H1 (cell line): ENCODE measurements around the gene RERE. TPM values are rescaled to one million over a fixed set of nuclear protein-coding genes. Genes with fewer than 3 reads are reported as not detected.

ENCODE experiments used
- CTCF ChIA-PET: fragments of 300-600 bp; sonication (Branson Sonifier 250); formaldehyde crosslinking; loops from one replicate; lab custom pipeline; 2021; ENCODE audit not compliant: partially characterized antibody; lab: Charles Lee
- POLR2A ChIA-PET: fragments of 300-600 bp; sonication (Branson Sonifier 250); formaldehyde crosslinking; loops from one replicate; lab custom pipeline; 2021; ENCODE audit warnings: inconsistent platforms; ENCODE audit not compliant: partially characterized antibody; lab: Charles Lee
- DNase-seq, 2 experiments: peaks; one replicate each; pipeline versions ENCODE4 v3.0.0 to v3.0.0-alpha.2; 2010 to 2022; ENCODE audit warnings: low spot score in 2 of 2, low read depth in 1 of 2, mixed read lengths in 1 of 2
- FAIRE-seq: peaks from 2 replicates; lab custom pipeline; 2011; peaks lifted over from hg19 to GRCh38; lab: Jason Lieb, UNC
- H2AFZ ChIP-seq: 2 replicates; pipeline ENCODE4 v1.8.1; 2012; ENCODE audit warnings: low read length, inconsistent platforms
- H2AK5ac ChIP-seq: 2 replicates; pipeline ENCODE4 v1.6.1; 2013; ENCODE audit warnings: low read depth, low read length
- H2BK120ac ChIP-seq: replicated peaks from 2 replicates; pipeline ENCODE3; 2013; ENCODE audit warnings: low read depth, low read length, inconsistent platforms
- H2BK12ac ChIP-seq: 2 replicates; pipeline ENCODE4 v1.6.1; 2013; ENCODE audit warnings: low read depth, low read length
- H2BK15ac ChIP-seq: 2 replicates; pipeline ENCODE4 v1.6.1; 2013; ENCODE audit warnings: low read length
- H2BK20ac ChIP-seq: 2 replicates; pipeline ENCODE4 v1.6.1; 2013; ENCODE audit warnings: low read length
- H2BK5ac ChIP-seq: 2 replicates; pipeline ENCODE4 v1.6.1; 2013; ENCODE audit warnings: low read depth, low read length
- H3K14ac ChIP-seq: 2 replicates; pipeline ENCODE4 v1.6.1; 2013; ENCODE audit warnings: inconsistent platforms; ENCODE audit not compliant: insufficient read length
- H3K18ac ChIP-seq: 2 replicates; pipeline ENCODE4 v1.6.1; 2013; ENCODE audit warnings: low read length; ENCODE audit errors: extremely low read depth
- H3K23ac ChIP-seq: 2 replicates; pipeline ENCODE4 v1.6.1; 2013; ENCODE audit warnings: inconsistent platforms; ENCODE audit not compliant: insufficient read length
- H3K23me2 ChIP-seq: 2 replicates; pipeline ENCODE4 v1.6.1; 2013; ENCODE audit warnings: low read depth, low read length
- H3K27ac ChIP-seq: 2 replicates; pipeline ENCODE4 v1.6.1; 2011; ENCODE audit warnings: low read depth, low read length, inconsistent platforms
- H3K27me3 ChIP-seq, 4 experiments: replicated peaks in 1 of 4; 1 replicate in 1 of 4; 2 replicates in 3 of 4; pipeline versions ENCODE4 v1.6.1 to v1.8.1; 2011 to 2013; ENCODE audit warnings: low read length in 3 of 4, mild to moderate bottlenecking in 3 of 4, inconsistent platforms in 2 of 4, mixed read lengths in 2 of 4, moderate library complexity in 1 of 4; ENCODE audit not compliant: control insufficient read depth in 3 of 4, insufficient read depth in 3 of 4; ENCODE audit errors: extremely low read depth in 1 of 4
- H3K36me3 ChIP-seq, 4 experiments: 2 replicates each; pipeline versions ENCODE4 v1.6.1 to v1.8.1; 2011 to 2013; ENCODE audit warnings: mild to moderate bottlenecking in 4 of 4, low read length in 3 of 4, moderate library complexity in 2 of 4, control low read depth in 1 of 4, inconsistent platforms in 1 of 4; ENCODE audit not compliant: insufficient read depth in 4 of 4, control insufficient read depth in 2 of 4
- H3K4ac ChIP-seq: replicated peaks from 2 replicates; pipeline ENCODE3; 2013; ENCODE audit warnings: low read length, low read depth, mixed read lengths, inconsistent platforms; ENCODE audit not compliant: insufficient read length
- H3K4me1 ChIP-seq, 4 experiments: replicated peaks in 1 of 4; 1 replicate in 1 of 4; 2 replicates in 3 of 4; pipeline versions ENCODE4 v1.6.1 to v1.8.1; 2011 to 2013; ENCODE audit warnings: low read length in 3 of 4, inconsistent platforms in 2 of 4, mixed read lengths in 1 of 4; ENCODE audit not compliant: insufficient read depth in 4 of 4, control insufficient read depth in 3 of 4
- H3K4me2 ChIP-seq, 2 experiments: 2 replicates each; pipeline versions ENCODE4 v1.6.1 to v1.8.1; 2011 to 2013; ENCODE audit warnings: low read depth in 2 of 2, low read length in 2 of 2, control low read depth in 1 of 2, inconsistent platforms in 1 of 2, mild to moderate bottlenecking in 1 of 2; ENCODE audit not compliant: insufficient read depth in 1 of 2
- H3K4me3 ChIP-seq, 4 experiments: fragments of 200-600, 300-600 bp in 1 of 4; sonication (generic), shearing (Covaris generic), sonication (Bioruptor Twin) in 1 of 4; 2 replicates each; pipeline versions ENCODE4 v1.5.1 to v1.8.1; 2011 to 2016; ENCODE audit warnings: low read length in 4 of 4, low read depth in 3 of 4, control low read depth in 2 of 4, inconsistent platforms in 2 of 4, mild to moderate bottlenecking in 2 of 4, mixed read lengths in 1 of 4, moderate library complexity in 1 of 4; ENCODE audit not compliant: insufficient read depth in 2 of 4; ENCODE audit errors: extremely low read depth in 1 of 4
- H3K56ac ChIP-seq: replicated peaks from 2 replicates; pipeline ENCODE3; 2013; ENCODE audit warnings: low read depth, mild to moderate bottlenecking, mixed read lengths, low read length, inconsistent platforms; ENCODE audit not compliant: insufficient read length
- H3K79me1 ChIP-seq: 2 replicates; pipeline ENCODE4 v1.6.1; 2013; ENCODE audit warnings: low read depth, low read length, control low read depth
- H3K79me2 ChIP-seq, 2 experiments: 2 replicates each; pipeline versions ENCODE4 v1.6.1 to v1.8.1; 2012 to 2013; ENCODE audit warnings: low read length in 2 of 2, mild to moderate bottlenecking in 2 of 2, inconsistent platforms in 1 of 2; ENCODE audit not compliant: insufficient read depth in 2 of 2, control insufficient read depth in 1 of 2
- H3K9ac ChIP-seq, 4 experiments: replicated peaks in 1 of 4; 1 replicate in 1 of 4; 2 replicates in 3 of 4; pipeline versions ENCODE4 v1.6.1 to v1.8.1; 2011 to 2013; ENCODE audit warnings: low read depth in 3 of 4, low read length in 3 of 4, control low read depth in 2 of 4, mild to moderate bottlenecking in 2 of 4, moderate library complexity in 2 of 4, inconsistent platforms in 1 of 4; ENCODE audit errors: extremely low read depth in 1 of 4
- H3K9me3 ChIP-seq, 2 experiments: 2 replicates each; pipeline versions ENCODE4 v1.6.1 to v1.8.1; 2012 to 2013; ENCODE audit warnings: mild to moderate bottlenecking in 2 of 2, moderate library complexity in 2 of 2, control low read depth in 1 of 2, inconsistent platforms in 1 of 2, low read depth in 1 of 2, low read length in 1 of 2, mixed read lengths in 1 of 2; ENCODE audit not compliant: insufficient read depth in 2 of 2
- H4K20me1 ChIP-seq, 2 experiments: replicated peaks in 1 of 2; 2 replicates each; pipeline versions ENCODE3 to v1.8.1; 2011 to 2013; ENCODE audit warnings: inconsistent platforms in 2 of 2, low read length in 2 of 2, mild to moderate bottlenecking in 1 of 2; ENCODE audit not compliant: insufficient read depth in 2 of 2, control insufficient read depth in 1 of 2
- H4K5ac ChIP-seq: 2 replicates; pipeline ENCODE4 v1.6.1; 2013; ENCODE audit warnings: low read length, low read depth, mixed read lengths, inconsistent platforms; ENCODE audit not compliant: insufficient read length
- H4K8ac ChIP-seq: 2 replicates; pipeline ENCODE4 v1.8.0; 2013; ENCODE audit warnings: mild to moderate bottlenecking, moderate library complexity, low read length, inconsistent platforms; ENCODE audit not compliant: insufficient read depth; ENCODE audit errors: extremely low read depth
- H4K91ac ChIP-seq: replicated peaks from 2 replicates; pipeline ENCODE3; 2013; ENCODE audit warnings: low read length, mixed read lengths, inconsistent platforms; ENCODE audit not compliant: insufficient read length
- WGBS, 2 experiments: shearing (Covaris generic) in 1 of 2; methylation state at CpG; one replicate each; pipeline versions ENCODE4 v1.1.6 to v1.1.7; 2013 to 2015; ENCODE audit warnings: low lambda C conversion rate in 2 of 2, mixed read lengths in 2 of 2, inconsistent platforms in 1 of 2, low coverage in 1 of 2, missing lambda C conversion rate in 1 of 2; ENCODE audit not compliant: insufficient replicate concordance in 2 of 2, insufficient coverage in 1 of 2, insufficient read length in 1 of 2; ENCODE audit errors: extremely low coverage in 1 of 2, missing lambda C conversion rate in 1 of 2; 5-methylcytosine and 5-hydroxymethylcytosine counted together
- polyA plus RNA-seq, 7 experiments: library from polyadenylated mRNA; depleted of rRNA in 3 of 7; stranded (reverse) in 5 of 7; unstranded in 2 of 7; fragments of >200 nt in 5 of 7; fragments of 200-250 nt in 2 of 7; gene quantifications; 1 replicate in 5 of 7; 2 replicates in 1 of 7; 4 replicates in 1 of 7; pipeline versions ENCODE4 v1.2.1 to v1.2.3, GENCODE V29; 2011 to 2013; ENCODE audit warnings: missing spikeins in 2 of 7, mixed read lengths in 2 of 7
- total RNA-seq: library from RNA; stranded (reverse); fragmentation: NEBNext Ultra II Directional; extraction: Animal tissue kit (Norgen Biotek cat#: 25700); gene quantifications from 2 replicates; pipeline ENCODE4 v1.2.1, GENCODE V29; 2021

The RERE gene
- total and polyA plus RNA-seq, 2 of the 8 experiments (the other 6 are each of a cell fraction or from before 2014, with no cell fraction given) = 15.3 to 142 TPM

GRCh38 chr1:8428441-8428840 is 389.0 kb downstream of the RERE start:
- Histone ChIP-seq H2AFZ (no peak overlapping the region), H2BK5ac (no peak overlapping the region), H3K14ac (no peak overlapping the region), H4K20me1 (peaks cover 2 to 4% of the 10 kb centered on the region in 2 experiments), H3K23me2 (peaks cover 5% of the 10 kb centered on the region; the same call in 1 of the 2 replicates), H3K18ac (no peak overlapping the region), H3K9me3 (no peaks in the 10 kb centered on the region), H3K79me2 (peaks cover 0 to 48% of the 10 kb centered on the region in 2 experiments; a peak in 2 of 4 replicates), H3K4me3 (no peak overlapping the region), H2BK12ac (no peak overlapping the region), H3K36me3 (no peaks in the 10 kb centered on the region), H3K4me2 (no peak overlapping the region), H3K56ac (no peak overlapping the region), H2AK5ac (no peak overlapping the region), H2BK120ac (no peak overlapping the region), H2BK15ac (no peak overlapping the region), H3K4ac (no peak overlapping the region), H2BK20ac (no peak overlapping the region), H3K79me1 (peaks cover 3% of the 10 kb centered on the region; the same call in 1 of the 2 replicates), H3K23ac (no peak overlapping the region), H3K4me1 (peaks cover 0 to 25% (median 12%) of the 10 kb centered on the region in 4 experiments; a peak in 6 of 7 replicates), H4K5ac (no peak overlapping the region), H4K91ac (no peak overlapping the region), H3K27me3 (no peaks in the 10 kb centered on the region), H3K27ac (no peak overlapping the region), H3K9ac (no peak overlapping the region), H4K8ac (no peak overlapping the region)
- 93% methylated on average over 5 of the region's 5 CpGs; no CpG with 5 or more reads in 1 of the 2 experiments for WGBS, 2 experiments
- FAIRE-seq = no peak
- no peak for DNase-seq
- ChIA-PET CTCF (interaction anchor here (0.6 to 2.8 kb wide), 14 partner anchors 9 to 577 kb away, joined by 3 to 25 read pairs (median 4); no protein-coding TSS in a partner anchor), POLR2A (interaction anchor here (0.6 kb wide), 1 partner anchor 1874 kb away, joined by 3 read pairs; the partner anchor contains the start of gene NOL9)
